Measurements from ENCODE around the gene EML5.

The EML5 gene

DNA sequence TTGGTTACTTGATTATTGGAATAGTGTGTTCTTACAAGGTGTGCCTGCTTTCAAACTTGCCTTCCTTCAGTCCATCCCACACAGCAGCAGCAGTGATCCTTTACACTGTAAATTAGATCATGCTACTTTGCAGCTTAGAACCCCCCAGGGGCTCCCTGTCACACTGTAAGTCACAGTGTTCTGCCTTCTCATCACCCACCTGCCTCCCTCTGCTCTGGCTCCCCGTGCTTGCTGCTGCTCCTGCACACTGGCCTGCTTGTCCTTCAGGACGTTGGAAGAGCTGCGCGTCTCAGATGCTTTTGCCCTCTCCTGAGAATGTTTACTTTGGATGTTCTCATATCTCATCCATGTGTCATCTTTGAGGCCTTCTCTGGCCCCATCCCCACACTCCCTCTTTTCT, 202.6 kb downstream of the EML5 start:
- Histone ChIP-seq H3K27me3 (ENCODE audit: control insufficient read depth, insufficient read depth, low read length) (no peaks in the 10 kb centered on the region), H3K4me2 (ENCODE audit: low read length) (no peak overlapping the region), H3K36me3 (ENCODE audit: insufficient read depth, low read length) (peaks cover 52% of the 10 kb centered on the region), H3K4me1 (ENCODE audit: control insufficient read depth, insufficient read depth, low read length) (peaks cover 8% of the 10 kb centered on the region), H3K4me3 (ENCODE audit: low read length) (no peak overlapping the region), H3K9me3 (replicated peaks; ENCODE audit: low read length) (no peaks in the 10 kb centered on the region), H3K9ac (ENCODE audit: low read depth, low read length) (no peak overlapping the region)

DNA sequence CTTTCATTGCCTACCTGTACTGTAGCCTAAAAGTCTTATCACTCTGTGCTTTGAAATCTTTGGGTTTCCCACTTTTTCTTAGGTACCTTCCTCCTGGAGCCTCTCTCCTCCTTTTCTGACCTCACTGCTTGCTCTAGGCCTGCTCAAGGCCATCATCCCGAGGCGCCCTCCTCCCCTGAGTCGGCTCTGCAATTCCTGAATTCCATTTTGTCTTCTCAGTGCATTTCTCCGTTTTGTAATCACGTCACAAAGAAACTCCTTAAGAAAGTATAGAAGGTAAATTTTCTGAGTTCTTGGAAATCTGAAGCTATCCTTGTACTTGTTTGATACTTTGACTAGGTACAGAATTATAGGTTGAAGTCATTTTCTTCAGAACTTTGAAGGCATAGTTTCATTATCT, 204.7 kb downstream of the EML5 start:
- H3K4me3 ChIP-seq (ENCODE audit: low read length) = no peak overlapping the region
- no peaks in the 10 kb centered on the region for H3K9me3 ChIP-seq (replicated peaks; ENCODE audit: low read length)
- H3K36me3 ChIP-seq (ENCODE audit: insufficient read depth, low read length) = peaks cover 41% of the 10 kb centered on the region
- no peak overlapping the region for H3K4me2 ChIP-seq (ENCODE audit: low read length)
- H3K27me3 ChIP-seq (ENCODE audit: control insufficient read depth, insufficient read depth, low read length) = no peaks in the 10 kb centered on the region
- peaks cover 8% of the 10 kb centered on the region for H3K4me1 ChIP-seq (ENCODE audit: control insufficient read depth, insufficient read depth, low read length)
- no peak overlapping the region for H3K9ac ChIP-seq (ENCODE audit: low read depth, low read length)

DNA sequence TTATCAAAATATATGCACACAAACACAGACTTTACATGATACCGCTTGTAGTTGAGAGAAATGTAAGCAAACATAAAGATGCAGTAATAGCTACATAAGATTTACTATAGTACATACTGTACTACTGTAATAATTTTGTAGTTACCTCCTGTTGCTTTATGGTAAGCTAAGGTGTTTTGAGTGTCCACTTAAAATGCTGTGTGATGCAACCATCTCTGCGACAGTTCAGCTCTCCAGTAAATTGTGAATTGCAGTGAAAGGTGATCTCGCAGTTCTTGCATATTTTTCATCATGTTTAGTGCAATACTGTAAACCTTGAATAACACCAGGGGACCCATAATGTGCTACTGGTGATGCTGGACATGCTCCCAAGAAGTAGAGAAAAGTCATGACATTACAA, 208.3 kb downstream of the EML5 start:
- Histone ChIP-seq H3K9ac (ENCODE audit: low read depth, low read length) (no peak overlapping the region), H3K36me3 (ENCODE audit: insufficient read depth, low read length) (peaks cover 51% of the 10 kb centered on the region), H3K27me3 (ENCODE audit: control insufficient read depth, insufficient read depth, low read length) (no peaks in the 10 kb centered on the region), H3K9me3 (replicated peaks; ENCODE audit: low read length) (no peaks in the 10 kb centered on the region), H3K4me3 (ENCODE audit: low read length) (no peak overlapping the region), H3K4me2 (ENCODE audit: low read length) (no peak overlapping the region), H3K4me1 (ENCODE audit: control insufficient read depth, insufficient read depth, low read length) (no peaks in the 10 kb centered on the region)

DNA sequence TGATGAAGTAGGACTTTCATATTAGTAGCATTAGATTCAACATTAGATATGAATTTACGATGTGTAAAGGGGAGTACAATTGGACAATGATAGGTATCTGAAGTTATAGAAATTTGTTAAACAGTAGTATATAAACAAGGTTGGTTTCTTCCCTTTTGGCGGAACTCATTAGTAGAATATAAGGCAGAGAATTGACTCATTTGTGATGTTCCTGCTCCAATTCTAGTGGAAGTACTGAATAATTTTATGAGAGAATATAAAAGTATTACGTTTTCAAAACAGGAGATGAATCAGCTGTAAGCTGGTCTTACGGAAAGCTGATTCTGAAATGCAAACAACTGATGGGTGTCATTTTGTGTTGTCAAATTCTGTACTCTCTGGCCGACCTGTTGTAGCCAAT, 216.5 kb downstream of the EML5 start:
- Histone ChIP-seq H3K9ac (ENCODE audit: low read depth, low read length) (no peak overlapping the region), H3K36me3 (ENCODE audit: insufficient read depth, low read length) (peaks cover 64% of the 10 kb centered on the region), H3K27me3 (ENCODE audit: control insufficient read depth, insufficient read depth, low read length) (no peaks in the 10 kb centered on the region), H3K4me3 (ENCODE audit: low read length) (no peak overlapping the region), H3K4me2 (ENCODE audit: low read length) (no peak overlapping the region), H3K9me3 (replicated peaks; ENCODE audit: low read length) (no peaks in the 10 kb centered on the region), H3K4me1 (ENCODE audit: control insufficient read depth, insufficient read depth, low read length) (no peaks in the 10 kb centered on the region)

DNA sequence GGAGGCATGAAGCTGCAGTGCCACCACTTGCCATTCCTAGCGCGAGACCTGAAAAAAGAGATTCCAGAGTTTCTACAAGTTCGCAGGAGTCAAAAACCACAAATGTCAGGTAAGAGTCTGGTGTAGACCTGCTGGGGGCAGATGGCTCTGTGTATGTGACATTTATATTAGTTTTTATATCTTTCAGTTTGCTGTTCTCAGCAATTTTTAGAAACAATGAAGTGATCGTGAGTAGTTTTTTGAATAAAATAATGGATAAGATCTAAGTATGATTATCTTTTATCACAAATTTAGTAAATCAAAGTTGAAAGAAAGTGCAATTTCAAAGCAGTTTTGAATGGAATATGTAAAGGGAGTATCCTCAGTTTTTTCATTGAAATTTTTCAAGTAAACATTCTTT, 220.6 kb downstream of the EML5 start:
- no peaks in the 10 kb centered on the region for H3K9me3 ChIP-seq (replicated peaks; ENCODE audit: low read length)
- H3K4me1 ChIP-seq (ENCODE audit: control insufficient read depth, insufficient read depth, low read length) = no peaks in the 10 kb centered on the region
- no peaks in the 10 kb centered on the region for H3K27me3 ChIP-seq (ENCODE audit: control insufficient read depth, insufficient read depth, low read length)
- H3K4me2 ChIP-seq (ENCODE audit: low read length) = no peak overlapping the region
- H3K4me3 ChIP-seq (ENCODE audit: low read length) = no peak overlapping the region
- H3K9ac ChIP-seq (ENCODE audit: low read depth, low read length) = no peak overlapping the region
- peaks cover 76% of the 10 kb centered on the region for H3K36me3 ChIP-seq (ENCODE audit: insufficient read depth, low read length)

DNA sequence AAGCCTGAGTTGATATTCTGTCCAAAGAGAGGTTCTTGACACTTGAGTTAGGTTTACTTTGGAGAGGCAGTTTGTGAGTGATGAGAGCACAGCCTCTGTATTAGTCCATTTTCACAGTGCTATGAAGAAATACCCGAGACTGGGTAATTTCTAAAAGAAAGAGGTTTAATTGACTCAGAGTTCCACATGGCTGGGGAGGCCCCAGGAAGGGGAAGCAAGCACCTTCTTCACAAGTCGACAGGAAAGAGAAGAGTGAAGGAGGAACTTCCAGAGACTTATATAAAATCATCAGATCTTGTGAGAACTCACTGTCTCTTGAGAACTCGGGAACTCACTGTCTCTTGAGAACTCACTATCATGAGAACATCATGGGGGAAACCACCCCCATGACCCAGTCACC, 224.6 kb downstream of the EML5 start:
- Histone ChIP-seq H3K36me3 (ENCODE audit: insufficient read depth, low read length) (peaks cover 42% of the 10 kb centered on the region), H3K4me2 (ENCODE audit: low read length) (no peak overlapping the region), H3K4me3 (ENCODE audit: low read length) (no peak overlapping the region), H3K9ac (ENCODE audit: low read depth, low read length) (no peak overlapping the region), H3K9me3 (replicated peaks; ENCODE audit: low read length) (no peaks in the 10 kb centered on the region), H3K4me1 (ENCODE audit: control insufficient read depth, insufficient read depth, low read length) (peaks cover 7% of the 10 kb centered on the region), H3K27me3 (ENCODE audit: control insufficient read depth, insufficient read depth, low read length) (no peaks in the 10 kb centered on the region)

DNA sequence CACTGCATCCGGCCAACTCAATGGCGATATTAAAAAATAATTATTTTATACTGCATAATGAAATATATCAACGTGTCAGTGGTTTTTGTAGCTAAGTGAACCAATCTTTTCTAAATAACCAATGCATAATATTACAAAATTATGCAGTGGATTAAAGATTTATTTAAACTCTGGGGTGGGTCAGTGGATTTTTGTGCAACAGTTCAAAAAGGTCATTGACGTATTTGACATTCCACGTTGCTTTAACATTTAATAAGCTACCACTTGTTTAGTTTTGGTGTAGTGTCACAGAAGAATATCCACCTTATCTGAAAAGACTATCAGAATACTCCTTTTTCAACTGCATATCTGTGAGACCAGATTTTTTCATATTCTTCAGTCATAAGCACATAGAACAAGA, 227.3 kb downstream of the EML5 start:
- Histone ChIP-seq H3K4me3 (ENCODE audit: low read length) (no peak overlapping the region), H3K9ac (ENCODE audit: low read depth, low read length) (no peak overlapping the region), H3K9me3 (replicated peaks; ENCODE audit: low read length) (no peaks in the 10 kb centered on the region), H3K36me3 (ENCODE audit: insufficient read depth, low read length) (peaks cover 27% of the 10 kb centered on the region), H3K4me1 (ENCODE audit: control insufficient read depth, insufficient read depth, low read length) (peaks cover 12% of the 10 kb centered on the region), H3K4me2 (ENCODE audit: low read length) (no peak overlapping the region), H3K27me3 (ENCODE audit: control insufficient read depth, insufficient read depth, low read length) (no peaks in the 10 kb centered on the region)

DNA sequence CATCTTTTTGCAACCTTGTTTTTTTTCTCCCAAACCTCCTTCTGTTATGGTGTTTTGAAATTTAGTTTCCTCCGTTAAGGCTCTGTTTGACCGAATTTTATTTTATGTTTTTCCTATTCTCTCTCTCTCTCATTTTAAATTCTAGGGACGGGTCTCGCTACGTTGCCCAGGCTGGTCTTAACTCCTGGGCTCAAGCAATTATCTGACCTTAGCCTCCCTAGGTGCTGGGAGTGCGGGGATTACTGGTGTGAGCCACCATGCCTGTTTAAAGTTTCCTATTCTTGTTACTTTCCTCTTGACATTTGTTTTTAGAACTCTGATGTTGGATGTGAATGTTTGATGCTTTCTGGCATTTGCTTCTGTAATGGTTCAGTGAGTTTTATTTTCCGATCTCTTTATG, 228.9 kb downstream of the EML5 start:
- H3K9ac ChIP-seq (ENCODE audit: low read depth, low read length) = peak overlapping the region; percentile 93

DNA sequence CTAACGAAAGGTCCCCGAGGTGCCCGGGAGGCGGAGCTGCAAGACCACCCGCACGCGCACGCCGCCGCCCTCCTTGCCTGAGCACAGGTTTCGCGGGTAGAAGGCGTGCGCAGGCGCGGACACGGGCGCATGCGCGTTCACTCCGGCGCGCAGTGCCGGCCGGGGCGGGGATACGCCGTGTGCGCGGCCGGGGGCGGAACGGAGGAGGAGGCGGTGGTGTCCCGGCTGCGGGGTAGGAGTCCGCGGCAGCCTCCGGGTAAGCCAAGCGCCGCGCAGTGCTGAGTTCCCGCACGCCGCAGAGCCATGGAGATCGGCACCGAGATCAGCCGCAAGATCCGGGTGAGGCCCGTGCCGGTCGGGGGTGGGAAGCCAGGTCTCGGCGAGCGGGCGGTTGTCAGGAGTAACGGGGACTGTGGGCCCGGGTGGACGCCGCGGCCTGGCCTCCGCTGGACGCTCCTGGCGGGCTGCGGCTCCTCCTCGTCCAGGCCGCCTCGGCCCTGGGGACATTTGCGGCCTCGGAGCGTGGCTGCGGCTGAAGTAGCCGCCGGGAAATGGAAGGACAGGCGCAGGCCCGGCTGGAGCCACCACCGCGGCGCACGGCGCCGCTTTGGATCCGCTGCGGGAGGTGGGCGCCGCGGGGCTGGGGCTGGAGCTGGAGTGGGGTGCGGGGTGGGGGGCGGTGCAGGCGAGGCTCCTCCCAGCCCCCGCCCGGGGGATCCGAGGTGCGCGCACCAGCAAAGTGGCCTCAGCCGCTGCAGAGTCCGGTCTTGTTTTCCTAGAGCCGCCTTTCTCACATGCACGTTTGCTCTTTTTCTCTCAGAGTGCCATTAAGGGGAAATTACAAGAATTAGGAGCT, 229.7 kb downstream of the EML5 start, which contains the start of gene ZC3H14:
Gene ZC3H14 (plus strand): TSS at position 207 of the 856 bp plus-strand sequence. CDS start 97 bp downstream, at position 304.
- peak within 1 kb of the TSS; percentile 97 for H3K4me3 ChIP-seq (ENCODE audit: low read length)
- peaks cover 15% of the 10 kb centered on the region for H3K4me1 ChIP-seq (ENCODE audit: control insufficient read depth, insufficient read depth, low read length)
- H3K4me2 ChIP-seq (ENCODE audit: low read length) = peak within 1 kb of the TSS; percentile 85
- H3K36me3 ChIP-seq (ENCODE audit: insufficient read depth, low read length) = peaks cover 5% of the 10 kb centered on the region
- H3K9ac ChIP-seq (ENCODE audit: low read depth, low read length) = peak within 1 kb of the TSS; percentile 93
- no peaks in the 10 kb centered on the region for H3K27me3 ChIP-seq (ENCODE audit: control insufficient read depth, insufficient read depth, low read length)
- H3K9me3 ChIP-seq (replicated peaks; ENCODE audit: low read length) = no peaks in the 10 kb centered on the region

More for the DNA sequence above, 228.9 kb downstream of the EML5 start:
- H3K36me3 ChIP-seq (ENCODE audit: insufficient read depth, low read length) = peaks cover 12% of the 10 kb centered on the region
- H3K9me3 ChIP-seq (replicated peaks; ENCODE audit: low read length) = no peaks in the 10 kb centered on the region
- no peaks in the 10 kb centered on the region for H3K27me3 ChIP-seq (ENCODE audit: control insufficient read depth, insufficient read depth, low read length)
- H3K4me2 ChIP-seq (ENCODE audit: low read length) = peak overlapping the region; percentile 85
- peaks cover 15% of the 10 kb centered on the region for H3K4me1 ChIP-seq (ENCODE audit: control insufficient read depth, insufficient read depth, low read length)
- peak overlapping the region; percentile 97 for H3K4me3 ChIP-seq (ENCODE audit: low read length)

DNA sequence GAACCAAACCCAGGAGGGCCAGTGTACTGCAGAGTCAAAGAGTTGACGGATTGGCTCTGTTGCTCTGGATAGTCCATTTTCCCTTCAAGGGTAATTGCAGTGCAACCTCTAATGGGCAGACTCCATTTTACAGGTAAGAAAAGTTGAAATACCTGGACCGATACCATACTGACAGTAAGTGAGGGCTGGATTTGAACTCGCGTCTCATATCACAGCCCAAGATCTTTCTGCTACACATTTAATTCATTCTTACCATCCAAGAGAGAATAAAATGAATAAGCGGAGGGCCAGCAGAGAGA, 230.3 kb downstream of the EML5 start:
- Histone ChIP-seq H3K4me2 (ENCODE audit: low read length) (peak overlapping the region; percentile 85), H3K27me3 (ENCODE audit: control insufficient read depth, insufficient read depth, low read length) (no peaks in the 10 kb centered on the region), H3K4me3 (ENCODE audit: low read length) (peak overlapping the region; percentile 97), H3K9ac (ENCODE audit: low read depth, low read length) (peak overlapping the region; percentile 93), H3K4me1 (ENCODE audit: control insufficient read depth, insufficient read depth, low read length) (peaks cover 16% of the 10 kb centered on the region), H3K36me3 (ENCODE audit: insufficient read depth, low read length) (no peaks in the 10 kb centered on the region), H3K9me3 (replicated peaks; ENCODE audit: low read length) (no peaks in the 10 kb centered on the region)
